Suprapubic skin (tissue), 4 donors: Measurements from ENCODE around the gene IGFBP6. TPM values are rescaled to one million over a fixed set of nuclear protein-coding genes. Genes with fewer than 3 reads are reported as not detected.

Source experiments
- DNase-seq, 2 donors: peaks; one replicate each; pipeline ENCODE4 v3.0.0-alpha.2; 2019; ENCODE audit warnings: low spot score in 2 of 2
- H3K27ac ChIP-seq: fragments of 200-600 bp; sonication (generic); one replicate; pipeline ENCODE4 v1.5.1; 2019
- H3K27me3 ChIP-seq: fragments of 200-600 bp; sonication (generic); one replicate; pipeline ENCODE4 v1.5.1; 2019
- H3K36me3 ChIP-seq: fragments of 200-600 bp; sonication (generic); one replicate; pipeline ENCODE4 v1.5.1; 2019
- H3K4me1 ChIP-seq: fragments of 200-600 bp; sonication (generic); one replicate; pipeline ENCODE4 v1.5.1; 2019
- H3K4me3 ChIP-seq: fragments of 200-600 bp; sonication (generic); one replicate; pipeline ENCODE4 v1.5.1; 2019; ENCODE audit warnings: mild to moderate bottlenecking
- H3K9me3 ChIP-seq: fragments of 200-600 bp; sonication (generic); one replicate; pipeline ENCODE4 v1.5.1; 2019
- EP300 ChIP-seq: sonication (generic); formaldehyde crosslinking; IDR thresholded peaks from one replicate; pipeline ENCODE4 v1.6.1; 2017; ENCODE audit warnings: antibody characterized with exemption
- POLR2A ChIP-seq, 2 donors: fragments of 450-650 bp; IDR thresholded peaks; one replicate each; pipeline ENCODE4 v1.6.1; 2017; ENCODE audit warnings: antibody characterized with exemption in 2 of 2, mild to moderate bottlenecking in 2 of 2, moderate library complexity in 2 of 2
- POLR2AphosphoS5 ChIP-seq, 3 donors: sonication (generic); formaldehyde crosslinking; IDR thresholded peaks; one replicate each; pipeline ENCODE4 v1.6.1; 2017; ENCODE audit warnings: antibody characterized with exemption in 3 of 3
- WGBS: methylation state at CpG from one replicate; pipeline ENCODE4 v1.1.5; 2018; 5-methylcytosine and 5-hydroxymethylcytosine counted together
- total RNA-seq, 4 donors: library from RNA; depleted of rRNA; stranded (reverse); fragments of >200 nt; gene quantifications; one replicate each; pipeline ENCODE4 v1.1.0, GENCODE V29; 2016
- TF ChIP-seq, protein P1 (sequence below), 2 donors: fragments of 200-600 bp in 1 of 2; fragments of 450-650 bp in 1 of 2; sonication (generic) in 1 of 2; IDR thresholded peaks; one replicate each; pipeline ENCODE4 v1.5.1; 2016 to 2019; ENCODE audit warnings: antibody characterized with exemption in 2 of 2, mild to moderate bottlenecking in 1 of 2, moderate library complexity in 1 of 2

The IGFBP6 gene
- total RNA-seq, 4 donors from 2014 or later, result 19.2 to 97.0 (median 59.6) TPM

DNA sequence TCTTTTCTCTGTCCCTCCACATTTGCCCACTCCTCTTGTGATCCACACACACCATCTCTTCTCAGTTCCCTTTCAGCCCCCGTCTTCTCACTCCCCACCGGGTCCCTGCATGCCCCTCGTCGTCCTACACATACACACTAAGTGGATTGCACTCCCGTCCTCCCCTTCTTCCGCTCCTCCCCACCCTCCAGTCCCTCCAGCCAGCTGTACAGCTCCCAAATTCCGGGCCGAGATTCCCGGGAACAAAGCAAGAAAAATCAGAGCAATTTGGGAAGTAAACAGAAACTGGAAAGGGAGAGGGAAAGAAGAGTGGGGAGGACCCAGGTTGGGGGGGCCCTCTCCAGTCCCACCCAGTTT is 282 bp upstream of the IGFBP6 start:
- Histone ChIP-seq H3K4me3 (peak overlapping the region; percentile 61), H3K27me3 (no peaks in the 10 kb centered on the region), H3K27ac (peak overlapping the region; percentile 85), H3K4me1 (peaks cover 46% of the 10 kb centered on the region), H3K36me3 (peaks cover 4% of the 10 kb centered on the region), H3K9me3 (no peaks in the 10 kb centered on the region)
- 5% methylated on average over 9 of the region's 9 CpGs for WGBS
- TF ChIP-seq POLR2A (IDR thresholded peaks at IDR 0.05) (no peak), EP300 (no peak)
- no peak for DNase-seq

- TF ChIP-seq EP300, result no peak
- H3K4me1 ChIP-seq, result peaks cover 48% of the 10 kb centered on the region
- peak overlapping the region; percentile 85 for H3K27ac ChIP-seq
- H3K36me3 ChIP-seq, result peaks cover 4% of the 10 kb centered on the region
- H3K4me3 ChIP-seq, result peak overlapping the region; percentile 61
- H3K9me3 ChIP-seq, result no peaks in the 10 kb centered on the region
- no peaks in the 10 kb centered on the region for H3K27me3 ChIP-seq
- peak; percentile 65 to 78 for DNase-seq
- 34% methylated on average over 13 of the region's 13 CpGs for WGBS
Measured at GRCh38 chr12:53098354-53098981, 1.0 kb downstream of the IGFBP6 start.

- no peaks in the 10 kb centered on the region for H3K27me3 ChIP-seq
- peak; percentile 96 for DNase-seq
Measured at GRCh38 chr12:53099071-53099882, 1.8 kb downstream of the IGFBP6 start.

DNA sequence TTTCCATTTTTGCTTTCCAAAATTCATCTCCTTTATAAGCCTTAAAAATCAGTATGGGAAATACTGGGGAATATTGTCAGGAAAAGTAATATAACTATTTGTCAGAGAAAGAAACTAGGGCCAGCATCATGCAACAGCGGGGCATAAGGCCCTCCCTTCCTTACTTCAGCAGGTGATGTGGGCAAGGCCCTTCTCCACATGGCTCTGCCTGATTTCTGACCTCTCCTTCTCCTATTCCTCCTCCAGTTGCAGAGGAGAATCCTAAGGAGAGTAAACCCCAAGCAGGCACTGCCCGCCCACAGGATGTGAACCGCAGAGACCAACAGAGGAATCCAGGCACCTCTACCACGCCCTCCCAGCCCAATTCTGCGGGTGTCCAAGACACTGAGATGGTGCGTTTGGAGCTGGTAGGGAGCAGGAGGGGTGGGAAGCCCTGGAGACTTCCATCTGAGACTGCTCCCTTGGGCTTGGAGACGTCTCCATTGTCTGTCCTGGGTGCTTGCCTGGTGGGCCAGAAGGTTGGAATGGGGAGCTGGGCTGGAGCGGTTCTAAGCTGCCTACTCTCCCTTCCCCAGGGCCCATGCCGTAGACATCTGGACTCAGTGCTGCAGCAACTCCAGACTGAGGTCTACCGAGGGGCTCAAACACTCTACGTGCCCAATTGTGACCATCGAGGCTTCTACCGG is 3.1 kb downstream of the IGFBP6 start:
- peak overlapping the region; percentile 28 for H3K4me3 ChIP-seq
- WGBS, result 90% methylated on average over 10 of the region's 13 CpGs
- no peak overlapping the region for H3K27ac ChIP-seq
- DNase-seq, result peak; percentile 40 to 65
- TF ChIP-seq POLR2A (IDR thresholded peaks at IDR 0.05), result no peak
- no peak for TF ChIP-seq EP300
- no peak for TF ChIP-seq POLR2AphosphoS5 (IDR thresholded peaks at IDR 0.05)
- TF ChIP-seq, protein P1, sequence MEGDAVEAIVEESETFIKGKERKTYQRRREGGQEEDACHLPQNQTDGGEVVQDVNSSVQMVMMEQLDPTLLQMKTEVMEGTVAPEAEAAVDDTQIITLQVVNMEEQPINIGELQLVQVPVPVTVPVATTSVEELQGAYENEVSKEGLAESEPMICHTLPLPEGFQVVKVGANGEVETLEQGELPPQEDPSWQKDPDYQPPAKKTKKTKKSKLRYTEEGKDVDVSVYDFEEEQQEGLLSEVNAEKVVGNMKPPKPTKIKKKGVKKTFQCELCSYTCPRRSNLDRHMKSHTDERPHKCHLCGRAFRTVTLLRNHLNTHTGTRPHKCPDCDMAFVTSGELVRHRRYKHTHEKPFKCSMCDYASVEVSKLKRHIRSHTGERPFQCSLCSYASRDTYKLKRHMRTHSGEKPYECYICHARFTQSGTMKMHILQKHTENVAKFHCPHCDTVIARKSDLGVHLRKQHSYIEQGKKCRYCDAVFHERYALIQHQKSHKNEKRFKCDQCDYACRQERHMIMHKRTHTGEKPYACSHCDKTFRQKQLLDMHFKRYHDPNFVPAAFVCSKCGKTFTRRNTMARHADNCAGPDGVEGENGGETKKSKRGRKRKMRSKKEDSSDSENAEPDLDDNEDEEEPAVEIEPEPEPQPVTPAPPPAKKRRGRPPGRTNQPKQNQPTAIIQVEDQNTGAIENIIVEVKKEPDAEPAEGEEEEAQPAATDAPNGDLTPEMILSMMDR (IDR thresholded peaks at IDR 0.05), result no peak
- H3K36me3 ChIP-seq, result peaks cover 4% of the 10 kb centered on the region
- H3K4me1 ChIP-seq, result peaks cover 54% of the 10 kb centered on the region
- no peaks in the 10 kb centered on the region for H3K27me3 ChIP-seq
- no peaks in the 10 kb centered on the region for H3K9me3 ChIP-seq

More at GRCh38 chr12:53099071-53099882, 1.8 kb downstream of the IGFBP6 start:
- no peak for TF ChIP-seq EP300
- no peak for TF ChIP-seq POLR2A (IDR thresholded peaks at IDR 0.05)
- TF ChIP-seq, protein P1 (IDR thresholded peaks at IDR 0.05), result peak; percentile 91 to 97
- TF ChIP-seq POLR2AphosphoS5 (IDR thresholded peaks at IDR 0.05), result peak in 2 of 3 donors; percentile 63 to 73
- Histone ChIP-seq H3K4me1 (peaks cover 54% of the 10 kb centered on the region), H3K9me3 (no peaks in the 10 kb centered on the region), H3K27ac (peak overlapping the region; percentile 85), H3K36me3 (peaks cover 4% of the 10 kb centered on the region), H3K4me3 (peak overlapping the region; percentile 61)
- 14% methylated on average over 6 of the region's 6 CpGs for WGBS

DNA sequence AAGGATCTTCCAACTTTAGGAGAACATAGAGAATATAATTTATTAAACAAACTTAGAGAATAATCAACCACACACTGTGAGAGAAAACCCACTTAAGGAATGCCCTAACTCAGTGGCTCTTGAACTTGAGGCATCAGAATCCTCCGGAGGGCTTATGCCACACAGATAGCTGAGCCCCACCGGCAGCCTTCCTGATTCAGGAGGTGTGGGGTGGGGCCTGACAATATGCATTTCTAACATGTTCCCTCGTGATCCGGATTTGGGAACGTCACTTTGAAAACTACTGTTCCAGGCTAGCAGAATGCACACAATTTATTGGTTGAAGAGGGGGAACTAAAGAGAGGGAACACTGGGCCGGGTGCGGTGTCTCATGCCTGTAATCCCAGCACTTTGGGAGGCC is 3.8 kb downstream of the IGFBP6 start:
- peaks cover 51% of the 10 kb centered on the region for H3K4me1 ChIP-seq
- no peak for TF ChIP-seq POLR2A (IDR thresholded peaks at IDR 0.05)
- TF ChIP-seq EP300, result no peak
- TF ChIP-seq POLR2AphosphoS5 (IDR thresholded peaks at IDR 0.05), result no peak
- TF ChIP-seq, protein P1 (IDR thresholded peaks at IDR 0.05), result no peak

More for the DNA sequence above, 3.8 kb downstream of the IGFBP6 start:
- no peak overlapping the region for H3K27ac ChIP-seq
- no peak overlapping the region for H3K4me3 ChIP-seq
- H3K36me3 ChIP-seq, result peaks cover 4% of the 10 kb centered on the region
- H3K9me3 ChIP-seq, result no peaks in the 10 kb centered on the region
- WGBS, result 84% methylated on average over 7 of the region's 7 CpGs
- H3K27me3 ChIP-seq, result no peaks in the 10 kb centered on the region
- peak; percentile 32 to 37 for DNase-seq
